Activated T-cell treated with anti-CD3 and anti-CD28 coated beads for 4 hours (primary cell): Measurements from ENCODE around the gene SLC6A8.
"Not testable (repeated sequence)": the region's sequence is repeated elsewhere in the genome, so short reads cannot be mapped to it uniquely, and the experiment has no call there.

Source experiments
- DNase-seq: peaks from one replicate; pipeline ENCODE4 v3.0.0-alpha.2; 2020

The SLC6A8 gene

GRCh38 chrX:153694256-153694655 is 6.5 kb downstream of the SLC6A8 start:
- not testable (repeated sequence) for DNase-seq

- no peak for DNase-seq
Observed at GRCh38 chrX:153694687-153695270, 7.1 kb downstream of the SLC6A8 start.

GRCh38 chrX:153696100-153696499 is 8.4 kb downstream of the SLC6A8 start:
- no peak for DNase-seq

GRCh38 chrX:153696538-153696937 is 8.8 kb downstream of the SLC6A8 start:
- not testable (repeated sequence) for DNase-seq

GRCh38 chrX:153696986-153697722 is 9.4 kb downstream of the SLC6A8 start:
- DNase-seq = not testable (repeated sequence)

- no peak for DNase-seq
Observed at GRCh38 chrX:153697924-153698865, 10.5 kb downstream of the SLC6A8 start.

GRCh38 chrX:153699210-153699783 is 11.6 kb downstream of the SLC6A8 start:
- DNase-seq = not testable (repeated sequence)

- DNase-seq = not testable (repeated sequence)
Observed at GRCh38 chrX:153699784-153700371, 12.2 kb downstream of the SLC6A8 start.

- DNase-seq = no peak
Observed at GRCh38 chrX:153700376-153700945, 12.7 kb downstream of the SLC6A8 start.

GRCh38 chrX:153700967-153701366 is 13.2 kb downstream of the SLC6A8 start:
- no peak for DNase-seq

- DNase-seq = no peak
Observed at GRCh38 chrX:153701706-153702105, 14.0 kb downstream of the SLC6A8 start.

- no peak for DNase-seq
Observed at GRCh38 chrX:153702336-153703035, 14.8 kb downstream of the SLC6A8 start.

GRCh38 chrX:153703036-153703370 is 15.3 kb downstream of the SLC6A8 start:
- DNase-seq = no peak

- no peak for DNase-seq
Observed at GRCh38 chrX:153704021-153704526, 16.3 kb downstream of the SLC6A8 start.

- not testable (repeated sequence) for DNase-seq
Observed at GRCh38 chrX:153704631-153705402, 17.1 kb downstream of the SLC6A8 start.

GRCh38 chrX:153705403-153706060 is 17.8 kb downstream of the SLC6A8 start:
- not testable (repeated sequence) for DNase-seq

GRCh38 chrX:153706799-153707198 is 19.1 kb downstream of the SLC6A8 start:
- DNase-seq = no peak

- no peak for DNase-seq
Observed at GRCh38 chrX:153707406-153707805, 19.7 kb downstream of the SLC6A8 start.

GRCh38 chrX:153708415-153708814 is 20.7 kb downstream of the SLC6A8 start:
- no peak for DNase-seq
